DMS79 treated with DMSO at 0.1 percent for 48 hours (cell line): Measurements from ENCODE around the gene MTCH1.

Source experiments
- DNase-seq: peaks from one replicate; lab custom pipeline; 2025; lab: John Stamatoyannopoulos, UW

Gene MTCH1

GRCh38 chr6:36997811-36998722 lies 12.1 kb upstream of the MTCH1 start:
- DNase-seq = peak; percentile 79

GRCh38 chr6:36990401-36990800 lies 4.4 kb upstream of the MTCH1 start:
- peak; percentile 21 for DNase-seq

GRCh38 chr6:36989264-36989663 lies 3.3 kb upstream of the MTCH1 start:
- DNase-seq = no peak

- no peak for DNase-seq
Observed at GRCh38 chr6:36986704-36987047, 680 bp upstream of the MTCH1 start.

- DNase-seq = no peak
Observed at GRCh38 chr6:36985417-36985807, 584 bp downstream of the MTCH1 start.

GRCh38 chr6:36984581-36985416 lies 1.2 kb downstream of the MTCH1 start:
- peak; percentile 40 for DNase-seq

GRCh38 chr6:36983538-36983937 lies 2.5 kb downstream of the MTCH1 start:
- no peak for DNase-seq

- DNase-seq = peak; percentile 49
Observed at GRCh38 chr6:36980876-36981619, 4.9 kb downstream of the MTCH1 start.

GRCh38 chr6:36980129-36980528 lies 5.9 kb downstream of the MTCH1 start:
- no peak for DNase-seq

GRCh38 chr6:36979347-36979742 lies 6.7 kb downstream of the MTCH1 start:
- DNase-seq = peak; percentile 56

- no peak for DNase-seq
Observed at GRCh38 chr6:36978421-36979346, 7.3 kb downstream of the MTCH1 start.

GRCh38 chr6:36977470-36977941 lies 8.5 kb downstream of the MTCH1 start:
- no peak for DNase-seq

- DNase-seq = no peak
Observed at GRCh38 chr6:36976931-36977330, 9.1 kb downstream of the MTCH1 start.

- no peak for DNase-seq
Observed at GRCh38 chr6:36976509-36976908, 9.5 kb downstream of the MTCH1 start.

- no peak for DNase-seq
Observed at GRCh38 chr6:36976007-36976264, 10.1 kb downstream of the MTCH1 start.

- no peak for DNase-seq
Observed at GRCh38 chr6:36975231-36976006, 10.6 kb downstream of the MTCH1 start.

GRCh38 chr6:36973647-36974046 lies 12.3 kb downstream of the MTCH1 start:
- DNase-seq = no peak

GRCh38 chr6:36973190-36973589 lies 12.8 kb downstream of the MTCH1 start:
- no peak for DNase-seq

- DNase-seq = no peak
Observed at GRCh38 chr6:36971921-36972673, 13.9 kb downstream of the MTCH1 start.
